Neural cell (in vitro differentiated cells): ENCODE data around the gene GRB2. TPM values are rescaled to one million over a fixed set of nuclear protein-coding genes. Genes with fewer than 3 reads are reported as not detected.

Experiments used
- H2AFZ ChIP-seq: fragments of 200-600, 300-800 bp; sonication (generic), shearing (Covaris generic); 2 replicates; pipeline ENCODE4 v1.6.0; 2014; ENCODE audit warnings: low read depth, mild to moderate bottlenecking, antibody characterized with exemption, low read length, moderate library complexity
- H3F3A ChIP-seq: fragments of 200-600 bp; shearing (Covaris generic); 2 replicates; pipeline ENCODE4 v1.6.1; 2016; ENCODE audit warnings: mild to moderate bottlenecking, moderate library complexity, mixed read lengths, antibody characterized with exemption, low read length; ENCODE audit not compliant: insufficient read depth, poor library complexity, severe bottlenecking
- H3K27ac ChIP-seq: fragments of 200-600, 300-800 bp; sonication (generic), shearing (Covaris generic); 2 replicates; pipeline ENCODE4 v1.5.1; 2014; ENCODE audit warnings: mild to moderate bottlenecking, low read length, moderate library complexity
- H3K27me3 ChIP-seq: fragments of 300-800, 200-600 bp; sonication (generic), shearing (Covaris generic); 2 replicates; pipeline ENCODE4 v1.6.0; 2014; ENCODE audit warnings: mild to moderate bottlenecking, low read depth, low read length, moderate library complexity; ENCODE audit not compliant: insufficient read depth
- H3K36me3 ChIP-seq: fragments of 300-800, 200-600 bp; sonication (generic), shearing (Covaris generic); 2 replicates; pipeline ENCODE4 v1.5.1; 2014; ENCODE audit warnings: mild to moderate bottlenecking, antibody characterized with exemption, low read length, moderate library complexity; ENCODE audit not compliant: insufficient read depth
- H3K4me2 ChIP-seq: fragments of 300-800, 200-600 bp; sonication (generic), shearing (Covaris generic); 2 replicates; pipeline ENCODE4 v1.6.0; 2014; ENCODE audit warnings: mild to moderate bottlenecking, low read length
- H3K4me3 ChIP-seq: fragments of 300-800, 200-600 bp; sonication (generic), shearing (Covaris generic); 2 replicates; pipeline ENCODE4 v1.5.1; 2014; ENCODE audit warnings: mild to moderate bottlenecking, low read length, moderate library complexity
- H3K79me2 ChIP-seq: fragments of 200-600 bp; shearing (Covaris generic); replicated peaks from 2 replicates; pipeline ENCODE4 v1.6.0; 2014; ENCODE audit warnings: mild to moderate bottlenecking, low read length, moderate library complexity; ENCODE audit not compliant: insufficient read depth
- H3K9ac ChIP-seq: fragments of 300-800, 200-600 bp; sonication (generic), shearing (Covaris generic); 2 replicates; pipeline ENCODE4 v1.6.1; 2016; ENCODE audit warnings: mild to moderate bottlenecking, low read length, mixed read lengths
- H3K9me2 ChIP-seq: fragments of 200-600 bp; shearing (Covaris generic); 2 replicates; pipeline ENCODE4 v1.6.1; 2016; ENCODE audit warnings: mild to moderate bottlenecking, low read length, mixed read lengths; ENCODE audit not compliant: insufficient read depth
- H3K9me3 ChIP-seq: fragments of 200-600, 300-800 bp; sonication (generic), shearing (Covaris generic); 2 replicates; pipeline ENCODE4 v1.6.1; 2016; ENCODE audit warnings: mild to moderate bottlenecking, mixed run types, low read length, moderate library complexity, mixed read lengths
- H4K20me1 ChIP-seq: fragments of 200-600 bp; shearing (Covaris generic); 2 replicates; pipeline ENCODE4 v1.6.1; 2016; ENCODE audit warnings: mild to moderate bottlenecking, mixed run types; ENCODE audit not compliant: insufficient read depth
- EP300 ChIP-seq: fragments of 450-650 bp; conservative IDR thresholded peaks from 2 replicates; pipeline ENCODE4 v1.6.1; 2014; ENCODE audit warnings: antibody characterized with exemption, mild to moderate bottlenecking, moderate library complexity; ENCODE audit not compliant: poor library complexity, severe bottlenecking
- EZH2 ChIP-seq: fragments of 200-600, 300-800 bp; shearing (Covaris generic), sonication (generic); IDR thresholded peaks from 2 replicates; pipeline ENCODE4 v1.6.1; 2014; ENCODE audit warnings: antibody characterized with exemption, low read length, borderline replicate concordance, mild to moderate bottlenecking; ENCODE audit not compliant: insufficient read depth, poor library complexity, severe bottlenecking
- MXI1 ChIP-seq: fragments of 450-650 bp; conservative IDR thresholded peaks from 2 replicates; pipeline ENCODE4 v1.6.1; 2014; ENCODE audit warnings: antibody characterized with exemption, mild to moderate bottlenecking; ENCODE audit not compliant: poor library complexity, severe bottlenecking
- POLR2AphosphoS5 ChIP-seq: IDR thresholded peaks from 2 replicates; pipeline ENCODE4 v1.6.1; 2012
- RAD21 ChIP-seq: fragments of 450-650 bp; conservative IDR thresholded peaks from 2 replicates; pipeline ENCODE4 v1.6.1; 2014; ENCODE audit warnings: antibody characterized with exemption, mild to moderate bottlenecking, moderate library complexity
- SMC3 ChIP-seq: fragments of 450-650 bp; conservative IDR thresholded peaks from 2 replicates; pipeline ENCODE4 v1.6.1; 2014; ENCODE audit warnings: antibody characterized with exemption, mild to moderate bottlenecking, moderate library complexity; ENCODE audit not compliant: poor library complexity
- TAF1 ChIP-seq: IDR thresholded peaks from 2 replicates; pipeline ENCODE4 v1.6.1; 2012; ENCODE audit warnings: low read depth
- polyA plus RNA-seq: library from polyadenylated mRNA; depleted of rRNA; stranded (reverse); fragments of >200 nt; gene quantifications from 2 replicates; pipeline ENCODE4 v1.2.3, GENCODE V29; 2014
- TF ChIP-seq, protein P1 (sequence below): fragments of 450-650 bp; IDR thresholded peaks from 2 replicates; pipeline ENCODE4 v1.5.1; 2014; ENCODE audit warnings: antibody characterized with exemption, mild to moderate bottlenecking, moderate library complexity; ENCODE audit not compliant: poor library complexity, severe bottlenecking
- TF ChIP-seq, protein P2 (sequence below): IDR thresholded peaks from 2 replicates; pipeline ENCODE4 v1.6.1; 2012; ENCODE audit warnings: borderline replicate concordance

GRB2 gene
- polyA plus RNA-seq, 1 donor from 2014 or later, result 134 TPM

DNA sequence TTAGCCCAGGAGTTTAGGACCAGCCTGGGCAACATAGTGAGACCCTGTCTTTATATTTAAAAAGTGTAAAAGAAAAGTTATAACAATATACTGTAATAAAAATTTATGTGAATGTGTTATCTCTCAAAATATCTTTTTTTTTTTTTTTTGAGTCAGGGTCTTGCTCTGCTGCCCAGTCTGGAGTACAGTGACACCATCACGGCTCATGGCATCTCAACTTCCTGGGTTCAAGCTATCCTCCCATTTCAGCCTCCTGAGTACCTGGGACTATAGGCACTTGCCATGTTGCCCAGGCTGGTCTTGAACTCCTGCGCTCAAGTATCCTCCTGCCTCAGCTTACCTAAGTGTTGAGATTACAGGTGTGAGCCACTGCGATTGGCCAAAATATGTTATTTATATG is 70.8 kb downstream of the GRB2 start:
- no peaks in the 10 kb centered on the region for H3K27me3 ChIP-seq
- peaks cover 17% of the 10 kb centered on the region for H3K79me2 ChIP-seq
- peak overlapping the region; percentile 34 for H3K4me3 ChIP-seq
- H2AFZ ChIP-seq, result no peak overlapping the region
- no peaks in the 10 kb centered on the region for H3F3A ChIP-seq
- H3K9me2 ChIP-seq, result no peaks in the 10 kb centered on the region
- no peaks in the 10 kb centered on the region for H3K36me3 ChIP-seq
- H3K9ac ChIP-seq, result no peak overlapping the region
- peak overlapping the region; percentile 45 for H3K27ac ChIP-seq
- peak overlapping the region; percentile 43 for H3K4me2 ChIP-seq
- no peaks in the 10 kb centered on the region for H4K20me1 ChIP-seq
- H3K9me3 ChIP-seq, result no peaks in the 10 kb centered on the region
- no peak for TF ChIP-seq SMC3
- TF ChIP-seq, protein P1, sequence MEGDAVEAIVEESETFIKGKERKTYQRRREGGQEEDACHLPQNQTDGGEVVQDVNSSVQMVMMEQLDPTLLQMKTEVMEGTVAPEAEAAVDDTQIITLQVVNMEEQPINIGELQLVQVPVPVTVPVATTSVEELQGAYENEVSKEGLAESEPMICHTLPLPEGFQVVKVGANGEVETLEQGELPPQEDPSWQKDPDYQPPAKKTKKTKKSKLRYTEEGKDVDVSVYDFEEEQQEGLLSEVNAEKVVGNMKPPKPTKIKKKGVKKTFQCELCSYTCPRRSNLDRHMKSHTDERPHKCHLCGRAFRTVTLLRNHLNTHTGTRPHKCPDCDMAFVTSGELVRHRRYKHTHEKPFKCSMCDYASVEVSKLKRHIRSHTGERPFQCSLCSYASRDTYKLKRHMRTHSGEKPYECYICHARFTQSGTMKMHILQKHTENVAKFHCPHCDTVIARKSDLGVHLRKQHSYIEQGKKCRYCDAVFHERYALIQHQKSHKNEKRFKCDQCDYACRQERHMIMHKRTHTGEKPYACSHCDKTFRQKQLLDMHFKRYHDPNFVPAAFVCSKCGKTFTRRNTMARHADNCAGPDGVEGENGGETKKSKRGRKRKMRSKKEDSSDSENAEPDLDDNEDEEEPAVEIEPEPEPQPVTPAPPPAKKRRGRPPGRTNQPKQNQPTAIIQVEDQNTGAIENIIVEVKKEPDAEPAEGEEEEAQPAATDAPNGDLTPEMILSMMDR, result no peak
- TF ChIP-seq, protein P2, sequence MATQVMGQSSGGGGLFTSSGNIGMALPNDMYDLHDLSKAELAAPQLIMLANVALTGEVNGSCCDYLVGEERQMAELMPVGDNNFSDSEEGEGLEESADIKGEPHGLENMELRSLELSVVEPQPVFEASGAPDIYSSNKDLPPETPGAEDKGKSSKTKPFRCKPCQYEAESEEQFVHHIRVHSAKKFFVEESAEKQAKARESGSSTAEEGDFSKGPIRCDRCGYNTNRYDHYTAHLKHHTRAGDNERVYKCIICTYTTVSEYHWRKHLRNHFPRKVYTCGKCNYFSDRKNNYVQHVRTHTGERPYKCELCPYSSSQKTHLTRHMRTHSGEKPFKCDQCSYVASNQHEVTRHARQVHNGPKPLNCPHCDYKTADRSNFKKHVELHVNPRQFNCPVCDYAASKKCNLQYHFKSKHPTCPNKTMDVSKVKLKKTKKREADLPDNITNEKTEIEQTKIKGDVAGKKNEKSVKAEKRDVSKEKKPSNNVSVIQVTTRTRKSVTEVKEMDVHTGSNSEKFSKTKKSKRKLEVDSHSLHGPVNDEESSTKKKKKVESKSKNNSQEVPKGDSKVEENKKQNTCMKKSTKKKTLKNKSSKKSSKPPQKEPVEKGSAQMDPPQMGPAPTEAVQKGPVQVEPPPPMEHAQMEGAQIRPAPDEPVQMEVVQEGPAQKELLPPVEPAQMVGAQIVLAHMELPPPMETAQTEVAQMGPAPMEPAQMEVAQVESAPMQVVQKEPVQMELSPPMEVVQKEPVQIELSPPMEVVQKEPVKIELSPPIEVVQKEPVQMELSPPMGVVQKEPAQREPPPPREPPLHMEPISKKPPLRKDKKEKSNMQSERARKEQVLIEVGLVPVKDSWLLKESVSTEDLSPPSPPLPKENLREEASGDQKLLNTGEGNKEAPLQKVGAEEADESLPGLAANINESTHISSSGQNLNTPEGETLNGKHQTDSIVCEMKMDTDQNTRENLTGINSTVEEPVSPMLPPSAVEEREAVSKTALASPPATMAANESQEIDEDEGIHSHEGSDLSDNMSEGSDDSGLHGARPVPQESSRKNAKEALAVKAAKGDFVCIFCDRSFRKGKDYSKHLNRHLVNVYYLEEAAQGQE, result no peak
- TF ChIP-seq MXI1, result no peak
- TF ChIP-seq TAF1, result no peak
- no peak for TF ChIP-seq EZH2
- no peak for TF ChIP-seq EP300
- TF ChIP-seq POLR2AphosphoS5, result no peak
- TF ChIP-seq RAD21, result no peak

DNA sequence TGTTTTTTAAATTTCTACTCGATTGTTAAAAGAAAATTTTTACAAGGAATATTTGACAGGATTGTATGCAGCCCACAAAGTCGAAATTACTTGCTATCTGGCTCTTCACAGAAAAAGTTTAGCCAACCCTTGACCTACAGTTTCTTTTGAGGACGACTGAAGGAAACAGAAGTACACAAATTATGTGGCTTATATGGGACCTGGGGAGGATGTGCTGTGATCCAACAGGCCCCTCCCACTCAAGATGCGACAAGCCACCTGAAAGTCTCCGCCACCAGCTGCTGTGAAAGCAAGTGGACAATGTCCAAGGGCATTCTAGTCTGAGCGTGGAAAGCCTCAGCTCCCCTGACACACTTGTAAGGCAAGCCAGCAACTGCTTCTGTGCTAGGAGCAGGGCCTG is 73.8 kb downstream of the GRB2 start:
- no peaks in the 10 kb centered on the region for H3K9me2 ChIP-seq
- H3K36me3 ChIP-seq, result no peaks in the 10 kb centered on the region
- no peak overlapping the region for H2AFZ ChIP-seq
- no peak overlapping the region for H3K27ac ChIP-seq
- H3K79me2 ChIP-seq, result peaks cover 11% of the 10 kb centered on the region
- no peaks in the 10 kb centered on the region for H3F3A ChIP-seq
- H3K27me3 ChIP-seq, result no peaks in the 10 kb centered on the region
- no peak overlapping the region for H3K4me3 ChIP-seq
- H3K9ac ChIP-seq, result no peak overlapping the region
- H3K9me3 ChIP-seq, result no peaks in the 10 kb centered on the region
- no peak overlapping the region for H3K4me2 ChIP-seq
- H4K20me1 ChIP-seq, result no peaks in the 10 kb centered on the region
- TF ChIP-seq, protein P1, result no peak
- TF ChIP-seq POLR2AphosphoS5 (no peak), SMC3 (no peak), EP300 (no peak), RAD21 (no peak), TAF1 (no peak), MXI1 (no peak), EZH2 (no peak)
- TF ChIP-seq, protein P2, result no peak
